GM23338 (cell line): ENCODE data around the gene R3HDM1. TPM values are rescaled to one million over a fixed set of nuclear protein-coding genes. Genes with fewer than 3 reads are reported as not detected.

Experiments
- ATAC-seq: fragments of 200-7000 bp; cut with Tn5 transposase; 3 replicates; pipeline ENCODE4 v1.9.1; 2020
- DNase-seq: peaks from one replicate; pipeline ENCODE4 v3.0.0-alpha.2; 2015; ENCODE audit warnings: low spot score
- H2AFZ ChIP-seq: fragments of 200-600 bp; sonication (generic); 2 replicates; pipeline ENCODE4 v1.8.0; 2016; ENCODE audit warnings: antibody characterized with exemption, mild to moderate bottlenecking, moderate library complexity
- H3F3A ChIP-seq: fragments of 200-600 bp; sonication (generic); replicated peaks from 2 replicates; pipeline ENCODE4 v1.8.0; 2017; ENCODE audit warnings: antibody characterized with exemption, mixed run types, low read depth
- H3K27ac ChIP-seq: fragments of 200-600 bp; sonication (generic); 2 replicates; pipeline ENCODE4 v1.6.1; 2016; ENCODE audit warnings: low read depth
- H3K27me3 ChIP-seq: fragments of 200-600 bp; sonication (generic); 2 replicates; pipeline ENCODE4 v1.8.0; 2016; ENCODE audit warnings: mild to moderate bottlenecking, mixed run types, moderate library complexity; ENCODE audit not compliant: insufficient read depth
- H3K36me3 ChIP-seq: fragments of 200-600 bp; sonication (generic); 2 replicates; pipeline ENCODE4 v1.8.0; 2016; ENCODE audit warnings: mild to moderate bottlenecking; ENCODE audit not compliant: insufficient read depth
- H3K4me1 ChIP-seq: fragments of 200-600 bp; sonication (generic); 2 replicates; pipeline ENCODE4 v1.8.0; 2016; ENCODE audit warnings: mild to moderate bottlenecking, moderate library complexity; ENCODE audit not compliant: insufficient read depth
- H3K4me2 ChIP-seq: fragments of 200-600 bp; sonication (generic); 2 replicates; pipeline ENCODE4 v1.7.1; 2017; ENCODE audit warnings: mixed run types
- H3K4me3 ChIP-seq: fragments of 200-600 bp; sonication (generic); 2 replicates; pipeline ENCODE4 v1.6.1; 2016; ENCODE audit warnings: mixed run types
- H3K79me2 ChIP-seq: fragments of 200-600 bp; sonication (generic); replicated peaks from 2 replicates; pipeline ENCODE4 v1.8.0; 2017; ENCODE audit warnings: mild to moderate bottlenecking; ENCODE audit not compliant: insufficient read depth
- H3K9me2 ChIP-seq: fragments of 200-600 bp; sonication (generic); 2 replicates; pipeline ENCODE4 v1.8.0; 2017; ENCODE audit not compliant: insufficient read depth
- H4K20me1 ChIP-seq: fragments of 200-600 bp; sonication (generic); replicated peaks from 2 replicates; pipeline ENCODE4 v1.8.0; 2017; ENCODE audit warnings: mild to moderate bottlenecking; ENCODE audit not compliant: insufficient read depth
- H3K27ac Mint-ChIP-seq: 2 replicates; pipeline ENCODE4 v1.8.0; 2020; ENCODE audit warnings: inconsistent platforms, mild to moderate bottlenecking, moderate library complexity, mixed read lengths
- H3K27me3 Mint-ChIP-seq: 3 replicates; pipeline ENCODE4 v1.8.0; 2022; ENCODE audit warnings: low read depth, mild to moderate bottlenecking, moderate library complexity, mixed read lengths, inconsistent platforms; ENCODE audit not compliant: insufficient read depth, poor library complexity
- H3K36me3 Mint-ChIP-seq: 3 replicates; pipeline ENCODE4 v1.8.0; 2021; ENCODE audit warnings: low read depth, mild to moderate bottlenecking, inconsistent platforms, moderate library complexity, mixed read lengths
- H3K4me1 Mint-ChIP-seq: 3 replicates; pipeline ENCODE4 v1.8.0; 2020; ENCODE audit warnings: mild to moderate bottlenecking, inconsistent platforms, mixed read lengths
- H3K4me3 Mint-ChIP-seq: 3 replicates; pipeline ENCODE4 v1.8.0; 2021; ENCODE audit warnings: moderate library complexity, mild to moderate bottlenecking, inconsistent platforms, mixed read lengths
- H3K9me3 Mint-ChIP-seq: 3 replicates; pipeline ENCODE4 v1.8.0; 2020; ENCODE audit warnings: moderate library complexity, mild to moderate bottlenecking, inconsistent platforms, mixed read lengths
- EZH2 ChIP-seq: fragments of 200-600 bp; sonication (generic); IDR thresholded peaks from one replicate; pipeline ENCODE4 v1.8.0; 2017; ENCODE audit warnings: antibody characterized with exemption, mild to moderate bottlenecking, low read depth; ENCODE audit not compliant: unreplicated experiment
- EZH2phosphoT487 ChIP-seq: fragments of 200-600 bp; sonication (generic); IDR thresholded peaks from one replicate; pipeline ENCODE4 v1.8.1; 2018; ENCODE audit warnings: antibody characterized with exemption; ENCODE audit not compliant: unreplicated experiment
- JUNB ChIP-seq: IDR thresholded peaks from one replicate; pipeline ENCODE4 v1.6.1; 2016; ENCODE audit warnings: antibody characterized with exemption; ENCODE audit not compliant: unreplicated experiment
- NANOG ChIP-seq: IDR thresholded peaks from 2 replicates; pipeline ENCODE4 v1.6.1; 2016; ENCODE audit warnings: antibody characterized with exemption, borderline replicate concordance
- POLR2AphosphoS5 ChIP-seq: IDR thresholded peaks from 2 replicates; pipeline ENCODE4 v1.6.1; 2016; ENCODE audit warnings: antibody characterized with exemption, low read depth
- STAT1 ChIP-seq: IDR thresholded peaks from one replicate; pipeline ENCODE4 v1.6.1; 2016; ENCODE audit warnings: antibody characterized with exemption; ENCODE audit not compliant: unreplicated experiment
- ZNF114 ChIP-seq: fragments of 250-450 bp; sonication (Bioruptor Pico); IDR thresholded peaks from 2 replicates; pipeline ENCODE4 v1.5.0; 2020; ENCODE audit warnings: mild to moderate bottlenecking, moderate library complexity
- ZNF331 ChIP-seq: fragments of 250-450 bp; sonication (Bioruptor Pico); IDR thresholded peaks from 2 replicates; pipeline ENCODE4 v1.5.0; 2020; ENCODE audit warnings: low read depth, mild to moderate bottlenecking, moderate library complexity
- polyA plus RNA-seq: library from polyadenylated mRNA; unstranded; fragments of >200 nt; fragmentation: Nextera tagmentation; extraction: Ambion mirVana; gene quantifications from 2 replicates; pipeline ENCODE4 v1.2.1, GENCODE V29; 2016
- total RNA-seq: library from RNA; depleted of rRNA; stranded (reverse); fragments of >200 nt; shearing (Covaris generic); gene quantifications from 2 replicates; pipeline ENCODE4 v1.2.3, GENCODE V29; 2014
- TF ChIP-seq, protein P1 (sequence below), 2 experiments: fragments of 200-600 bp in 1 of 2; sonication (generic) in 1 of 2; conservative IDR thresholded peaks; 2 replicates each; pipeline versions ENCODE4 v1.5.1 to v1.6.1; 2016 to 2017; ENCODE audit warnings: antibody characterized with exemption in 2 of 2, low read depth in 2 of 2, mild to moderate bottlenecking in 2 of 2, moderate library complexity in 1 of 2
- TF ChIP-seq, protein P2 (sequence below): fragments of 250-450 bp; sonication (Bioruptor Pico); IDR thresholded peaks from 2 replicates; pipeline ENCODE4 v1.5.0; 2020; ENCODE audit warnings: mild to moderate bottlenecking, moderate library complexity
- TF ChIP-seq, protein P3 (sequence below): IDR thresholded peaks from 2 replicates; pipeline ENCODE4 v1.6.1; 2016; ENCODE audit warnings: antibody characterized with exemption
- TF ChIP-seq, protein P4 (sequence below): IDR thresholded peaks from one replicate; pipeline ENCODE4 v1.6.1; 2018; ENCODE audit warnings: antibody characterized with exemption; ENCODE audit not compliant: unreplicated experiment

R3HDM1 gene
- total and polyA plus RNA-seq, 2 experiments from 2014 or later: 63.1 to 88.8 TPM

DNA sequence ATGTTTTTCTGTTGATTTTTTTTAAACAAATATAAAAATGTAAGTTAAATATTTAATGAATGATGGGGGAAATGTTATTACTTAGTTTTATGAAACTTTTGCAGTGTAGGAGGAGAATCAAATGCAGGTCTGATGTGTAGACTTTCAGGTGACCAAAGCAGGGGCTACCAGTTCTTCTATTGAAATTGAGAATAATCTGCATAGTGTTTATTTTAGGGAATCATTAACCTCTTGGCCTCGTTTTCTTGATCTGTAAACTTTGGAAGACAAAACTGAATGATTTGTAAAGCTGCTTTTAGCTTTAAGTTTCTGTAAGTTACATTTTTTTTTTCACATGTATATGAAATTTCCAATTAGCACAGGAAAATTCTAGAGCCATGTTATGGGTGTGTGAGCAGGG is 99.2 kb downstream of the R3HDM1 start:
- H3K27me3 Mint-ChIP-seq: no peaks in the 10 kb centered on the region
- Histone ChIP-seq H3K4me3 (no peak overlapping the region), H2AFZ (no peak overlapping the region), H3K36me3 (peaks cover 5% of the 10 kb centered on the region; the same call in 1 of the 2 replicates), H4K20me1 (no peaks in the 10 kb centered on the region), H3K27me3 (no peaks in the 10 kb centered on the region), H3K27ac (no peak overlapping the region), H3F3A (no peaks in the 10 kb centered on the region), H3K4me1 (no peaks in the 10 kb centered on the region), H3K4me2 (no peak overlapping the region), H3K79me2 (no peaks in the 10 kb centered on the region), H3K9me2 (no peaks in the 10 kb centered on the region)
- TF ChIP-seq EZH2 (no peak), EZH2phosphoT487 (no peak), ZNF331 (CRISPR knock-in tag) (no peak), JUNB (no peak), POLR2AphosphoS5 (no peak), STAT1 (no peak), ZNF114 (CRISPR knock-in tag) (no peak), NANOG (no peak)
- TF ChIP-seq, protein P1, sequence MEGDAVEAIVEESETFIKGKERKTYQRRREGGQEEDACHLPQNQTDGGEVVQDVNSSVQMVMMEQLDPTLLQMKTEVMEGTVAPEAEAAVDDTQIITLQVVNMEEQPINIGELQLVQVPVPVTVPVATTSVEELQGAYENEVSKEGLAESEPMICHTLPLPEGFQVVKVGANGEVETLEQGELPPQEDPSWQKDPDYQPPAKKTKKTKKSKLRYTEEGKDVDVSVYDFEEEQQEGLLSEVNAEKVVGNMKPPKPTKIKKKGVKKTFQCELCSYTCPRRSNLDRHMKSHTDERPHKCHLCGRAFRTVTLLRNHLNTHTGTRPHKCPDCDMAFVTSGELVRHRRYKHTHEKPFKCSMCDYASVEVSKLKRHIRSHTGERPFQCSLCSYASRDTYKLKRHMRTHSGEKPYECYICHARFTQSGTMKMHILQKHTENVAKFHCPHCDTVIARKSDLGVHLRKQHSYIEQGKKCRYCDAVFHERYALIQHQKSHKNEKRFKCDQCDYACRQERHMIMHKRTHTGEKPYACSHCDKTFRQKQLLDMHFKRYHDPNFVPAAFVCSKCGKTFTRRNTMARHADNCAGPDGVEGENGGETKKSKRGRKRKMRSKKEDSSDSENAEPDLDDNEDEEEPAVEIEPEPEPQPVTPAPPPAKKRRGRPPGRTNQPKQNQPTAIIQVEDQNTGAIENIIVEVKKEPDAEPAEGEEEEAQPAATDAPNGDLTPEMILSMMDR (conservative IDR thresholded peaks at IDR 0.05; ENCODE audit: low read depth in 2 of 2): no peak
- TF ChIP-seq, protein P2, sequence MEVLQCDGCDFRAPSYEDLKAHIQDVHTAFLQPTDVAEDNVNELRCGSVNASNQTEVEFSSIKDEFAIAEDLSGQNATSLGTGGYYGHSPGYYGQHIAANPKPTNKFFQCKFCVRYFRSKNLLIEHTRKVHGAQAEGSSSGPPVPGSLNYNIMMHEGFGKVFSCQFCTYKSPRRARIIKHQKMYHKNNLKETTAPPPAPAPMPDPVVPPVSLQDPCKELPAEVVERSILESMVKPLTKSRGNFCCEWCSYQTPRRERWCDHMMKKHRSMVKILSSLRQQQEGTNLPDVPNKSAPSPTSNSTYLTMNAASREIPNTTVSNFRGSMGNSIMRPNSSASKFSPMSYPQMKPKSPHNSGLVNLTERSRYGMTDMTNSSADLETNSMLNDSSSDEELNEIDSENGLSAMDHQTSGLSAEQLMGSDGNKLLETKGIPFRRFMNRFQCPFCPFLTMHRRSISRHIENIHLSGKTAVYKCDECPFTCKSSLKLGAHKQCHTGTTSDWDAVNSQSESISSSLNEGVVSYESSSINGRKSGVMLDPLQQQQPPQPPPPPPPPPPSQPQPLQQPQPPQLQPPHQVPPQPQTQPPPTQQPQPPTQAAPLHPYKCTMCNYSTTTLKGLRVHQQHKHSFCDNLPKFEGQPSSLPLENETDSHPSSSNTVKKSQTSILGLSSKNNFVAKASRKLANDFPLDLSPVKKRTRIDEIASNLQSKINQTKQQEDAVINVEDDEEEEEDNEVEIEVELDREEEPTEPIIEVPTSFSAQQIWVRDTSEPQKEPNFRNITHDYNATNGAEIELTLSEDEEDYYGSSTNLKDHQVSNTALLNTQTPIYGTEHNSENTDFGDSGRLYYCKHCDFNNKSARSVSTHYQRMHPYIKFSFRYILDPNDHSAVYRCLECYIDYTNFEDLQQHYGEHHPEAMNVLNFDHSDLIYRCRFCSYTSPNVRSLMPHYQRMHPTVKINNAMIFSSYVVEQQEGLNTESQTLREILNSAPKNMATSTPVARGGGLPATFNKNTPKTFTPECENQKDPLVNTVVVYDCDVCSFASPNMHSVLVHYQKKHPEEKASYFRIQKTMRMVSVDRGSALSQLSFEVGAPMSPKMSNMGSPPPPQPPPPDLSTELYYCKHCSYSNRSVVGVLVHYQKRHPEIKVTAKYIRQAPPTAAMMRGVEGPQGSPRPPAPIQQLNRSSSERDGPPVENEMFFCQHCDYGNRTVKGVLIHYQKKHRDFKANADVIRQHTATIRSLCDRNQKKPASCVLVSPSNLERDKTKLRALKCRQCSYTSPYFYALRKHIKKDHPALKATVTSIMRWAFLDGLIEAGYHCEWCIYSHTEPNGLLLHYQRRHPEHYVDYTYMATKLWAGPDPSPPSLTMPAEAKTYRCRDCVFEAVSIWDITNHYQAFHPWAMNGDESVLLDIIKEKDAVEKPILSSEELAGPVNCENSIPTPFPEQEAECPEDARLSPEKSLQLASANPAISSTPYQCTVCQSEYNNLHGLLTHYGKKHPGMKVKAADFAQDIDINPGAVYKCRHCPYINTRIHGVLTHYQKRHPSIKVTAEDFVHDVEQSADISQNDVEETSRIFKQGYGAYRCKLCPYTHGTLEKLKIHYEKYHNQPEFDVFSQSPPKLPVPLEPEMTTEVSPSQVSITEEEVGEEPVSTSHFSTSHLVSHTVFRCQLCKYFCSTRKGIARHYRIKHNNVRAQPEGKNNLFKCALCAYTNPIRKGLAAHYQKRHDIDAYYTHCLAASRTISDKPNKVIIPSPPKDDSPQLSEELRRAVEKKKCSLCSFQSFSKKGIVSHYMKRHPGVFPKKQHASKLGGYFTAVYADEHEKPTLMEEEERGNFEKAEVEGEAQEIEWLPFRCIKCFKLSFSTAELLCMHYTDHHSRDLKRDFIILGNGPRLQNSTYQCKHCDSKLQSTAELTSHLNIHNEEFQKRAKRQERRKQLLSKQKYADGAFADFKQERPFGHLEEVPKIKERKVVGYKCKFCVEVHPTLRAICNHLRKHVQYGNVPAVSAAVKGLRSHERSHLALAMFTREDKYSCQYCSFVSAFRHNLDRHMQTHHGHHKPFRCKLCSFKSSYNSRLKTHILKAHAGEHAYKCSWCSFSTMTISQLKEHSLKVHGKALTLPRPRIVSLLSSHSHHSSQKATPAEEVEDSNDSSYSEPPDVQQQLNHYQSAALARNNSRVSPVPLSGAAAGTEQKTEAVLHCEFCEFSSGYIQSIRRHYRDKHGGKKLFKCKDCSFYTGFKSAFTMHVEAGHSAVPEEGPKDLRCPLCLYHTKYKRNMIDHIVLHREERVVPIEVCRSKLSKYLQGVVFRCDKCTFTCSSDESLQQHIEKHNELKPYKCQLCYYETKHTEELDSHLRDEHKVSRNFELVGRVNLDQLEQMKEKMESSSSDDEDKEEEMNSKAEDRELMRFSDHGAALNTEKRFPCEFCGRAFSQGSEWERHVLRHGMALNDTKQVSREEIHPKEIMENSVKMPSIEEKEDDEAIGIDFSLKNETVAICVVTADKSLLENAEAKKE (CRISPR knock-in tag): no peak
- TF ChIP-seq, protein P3, sequence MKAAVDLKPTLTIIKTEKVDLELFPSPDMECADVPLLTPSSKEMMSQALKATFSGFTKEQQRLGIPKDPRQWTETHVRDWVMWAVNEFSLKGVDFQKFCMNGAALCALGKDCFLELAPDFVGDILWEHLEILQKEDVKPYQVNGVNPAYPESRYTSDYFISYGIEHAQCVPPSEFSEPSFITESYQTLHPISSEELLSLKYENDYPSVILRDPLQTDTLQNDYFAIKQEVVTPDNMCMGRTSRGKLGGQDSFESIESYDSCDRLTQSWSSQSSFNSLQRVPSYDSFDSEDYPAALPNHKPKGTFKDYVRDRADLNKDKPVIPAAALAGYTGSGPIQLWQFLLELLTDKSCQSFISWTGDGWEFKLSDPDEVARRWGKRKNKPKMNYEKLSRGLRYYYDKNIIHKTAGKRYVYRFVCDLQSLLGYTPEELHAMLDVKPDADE: no peak
- TF ChIP-seq, protein P4, sequence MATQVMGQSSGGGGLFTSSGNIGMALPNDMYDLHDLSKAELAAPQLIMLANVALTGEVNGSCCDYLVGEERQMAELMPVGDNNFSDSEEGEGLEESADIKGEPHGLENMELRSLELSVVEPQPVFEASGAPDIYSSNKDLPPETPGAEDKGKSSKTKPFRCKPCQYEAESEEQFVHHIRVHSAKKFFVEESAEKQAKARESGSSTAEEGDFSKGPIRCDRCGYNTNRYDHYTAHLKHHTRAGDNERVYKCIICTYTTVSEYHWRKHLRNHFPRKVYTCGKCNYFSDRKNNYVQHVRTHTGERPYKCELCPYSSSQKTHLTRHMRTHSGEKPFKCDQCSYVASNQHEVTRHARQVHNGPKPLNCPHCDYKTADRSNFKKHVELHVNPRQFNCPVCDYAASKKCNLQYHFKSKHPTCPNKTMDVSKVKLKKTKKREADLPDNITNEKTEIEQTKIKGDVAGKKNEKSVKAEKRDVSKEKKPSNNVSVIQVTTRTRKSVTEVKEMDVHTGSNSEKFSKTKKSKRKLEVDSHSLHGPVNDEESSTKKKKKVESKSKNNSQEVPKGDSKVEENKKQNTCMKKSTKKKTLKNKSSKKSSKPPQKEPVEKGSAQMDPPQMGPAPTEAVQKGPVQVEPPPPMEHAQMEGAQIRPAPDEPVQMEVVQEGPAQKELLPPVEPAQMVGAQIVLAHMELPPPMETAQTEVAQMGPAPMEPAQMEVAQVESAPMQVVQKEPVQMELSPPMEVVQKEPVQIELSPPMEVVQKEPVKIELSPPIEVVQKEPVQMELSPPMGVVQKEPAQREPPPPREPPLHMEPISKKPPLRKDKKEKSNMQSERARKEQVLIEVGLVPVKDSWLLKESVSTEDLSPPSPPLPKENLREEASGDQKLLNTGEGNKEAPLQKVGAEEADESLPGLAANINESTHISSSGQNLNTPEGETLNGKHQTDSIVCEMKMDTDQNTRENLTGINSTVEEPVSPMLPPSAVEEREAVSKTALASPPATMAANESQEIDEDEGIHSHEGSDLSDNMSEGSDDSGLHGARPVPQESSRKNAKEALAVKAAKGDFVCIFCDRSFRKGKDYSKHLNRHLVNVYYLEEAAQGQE: no peak
- H3K36me3 Mint-ChIP-seq: no peaks in the 10 kb centered on the region
- ATAC-seq (no peak), DNase-seq (no peak)
- H3K27ac Mint-ChIP-seq: no peak overlapping the region
- H3K9me3 Mint-ChIP-seq: no peaks in the 10 kb centered on the region
- H3K4me1 Mint-ChIP-seq: no peaks in the 10 kb centered on the region
- H3K4me3 Mint-ChIP-seq: no peak overlapping the region
